CD1c-positive myeloid dendritic cell (primary cell): Measurements from ENCODE around the gene PM20D1.

Experiments used
- DNase-seq: peaks from one replicate; pipeline ENCODE4 v3.0.0-alpha.2; 2016; ENCODE audit errors: extremely low spot score

Gene PM20D1

GRCh38 chr1:205805082-205805711 lies 44.7 kb downstream of the PM20D1 start:
- peak; percentile 15 for DNase-seq

DNA sequence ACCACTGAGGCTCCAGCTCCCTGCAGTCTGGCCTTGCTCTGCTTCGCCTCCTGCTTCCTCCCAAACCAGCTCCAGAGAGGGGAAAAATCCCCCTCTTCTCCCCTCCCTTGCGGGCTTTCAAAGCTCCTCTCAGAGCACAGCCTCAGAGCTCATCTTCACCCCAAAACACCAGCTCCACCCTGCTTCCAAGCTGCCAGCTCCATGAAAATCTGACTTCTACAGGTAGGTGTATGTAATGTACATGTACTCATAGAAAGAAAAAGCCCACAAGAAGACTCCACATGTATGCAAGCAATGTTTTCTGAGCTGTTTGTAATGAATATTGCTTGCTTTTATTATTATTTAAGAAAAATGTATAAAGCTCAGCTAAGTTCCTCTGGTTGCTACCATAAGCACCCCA lies 45.3 kb downstream of the PM20D1 start:
- no peak for DNase-seq

DNA sequence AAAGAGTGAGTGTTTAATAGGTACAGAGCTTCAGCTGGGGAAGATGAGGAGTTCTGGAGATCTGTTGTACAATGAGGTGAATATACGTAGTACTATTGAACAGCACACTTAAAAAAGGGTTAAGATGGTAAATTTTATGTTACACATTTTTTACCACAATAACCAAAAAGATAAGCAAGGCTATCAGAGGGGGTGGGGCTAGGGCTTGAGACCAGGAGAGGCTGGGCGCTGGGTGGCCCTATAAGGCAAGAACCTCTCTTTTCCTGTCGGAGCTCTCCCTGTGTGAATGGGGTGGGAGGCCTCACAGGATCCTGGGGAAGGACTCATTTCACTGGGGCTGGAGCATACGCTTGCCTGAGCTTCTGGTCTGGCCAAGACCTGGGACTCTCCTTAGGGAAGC lies 45.9 kb downstream of the PM20D1 start:
- no peak for DNase-seq

DNA sequence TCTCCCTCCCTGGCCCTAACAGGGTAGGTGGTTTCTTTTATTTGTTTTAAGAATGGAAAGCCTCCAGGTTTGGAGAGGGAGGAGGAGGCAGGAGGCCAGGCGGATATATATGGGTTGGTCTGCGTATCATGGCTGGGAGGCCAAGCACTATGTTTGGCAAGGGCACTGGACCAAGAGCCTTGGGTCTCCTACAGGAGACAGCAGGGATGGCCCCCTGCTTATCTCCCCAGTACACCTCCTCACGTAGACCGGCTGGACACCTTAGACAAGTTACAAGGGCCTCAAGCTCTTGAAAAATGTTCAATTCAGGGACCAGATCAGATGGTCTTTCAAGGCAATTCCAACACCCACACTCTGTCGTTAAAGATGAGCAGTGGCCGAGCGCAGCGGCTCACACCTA lies 47.9 kb downstream of the PM20D1 start:
- no peak for DNase-seq

- no peak for DNase-seq
These were observed 48.8 kb downstream of the PM20D1 start for GRCh38 chr1:205800981-205801703.

DNA sequence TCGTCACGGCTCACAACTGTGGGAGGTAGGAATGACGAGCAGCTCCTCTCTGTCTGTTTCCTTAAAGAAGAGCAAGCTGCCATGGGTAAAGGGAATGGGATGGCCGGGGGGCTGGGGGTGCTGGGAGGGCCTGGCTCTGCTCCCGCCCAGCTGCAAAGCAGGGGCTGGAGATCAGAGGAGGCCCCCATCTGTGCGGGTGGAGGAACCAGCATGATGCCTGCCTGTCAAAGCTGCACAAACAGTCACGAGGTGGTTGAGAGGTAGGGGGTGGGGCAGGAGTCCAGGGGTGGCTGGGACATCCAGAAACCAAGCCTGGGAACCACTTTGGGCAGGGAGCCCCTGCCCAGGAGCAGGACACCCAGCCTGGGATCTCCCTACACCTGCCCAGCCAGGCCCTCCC lies 49.5 kb downstream of the PM20D1 start:
- no peak for DNase-seq

DNA sequence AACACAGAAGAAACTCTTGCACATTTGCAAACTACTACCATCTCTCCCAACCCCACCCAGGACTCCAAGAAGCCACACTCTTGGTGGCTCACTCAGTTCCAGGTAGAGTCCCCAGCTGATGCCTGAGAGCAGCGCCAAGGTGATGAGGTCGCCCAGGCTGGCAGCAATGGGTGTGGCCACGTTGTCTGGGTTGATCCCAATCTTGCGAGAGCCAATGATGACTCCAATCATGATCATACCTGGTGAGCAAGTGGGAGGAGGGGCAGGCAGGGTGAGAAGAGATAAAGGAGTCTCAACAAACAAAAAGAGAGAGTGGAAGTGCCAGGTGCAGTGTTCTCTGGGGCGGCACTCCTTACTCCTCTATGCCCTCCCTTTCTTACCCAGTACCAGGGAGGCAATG lies 51.4 kb downstream of the PM20D1 start:
- no peak for DNase-seq

DNA sequence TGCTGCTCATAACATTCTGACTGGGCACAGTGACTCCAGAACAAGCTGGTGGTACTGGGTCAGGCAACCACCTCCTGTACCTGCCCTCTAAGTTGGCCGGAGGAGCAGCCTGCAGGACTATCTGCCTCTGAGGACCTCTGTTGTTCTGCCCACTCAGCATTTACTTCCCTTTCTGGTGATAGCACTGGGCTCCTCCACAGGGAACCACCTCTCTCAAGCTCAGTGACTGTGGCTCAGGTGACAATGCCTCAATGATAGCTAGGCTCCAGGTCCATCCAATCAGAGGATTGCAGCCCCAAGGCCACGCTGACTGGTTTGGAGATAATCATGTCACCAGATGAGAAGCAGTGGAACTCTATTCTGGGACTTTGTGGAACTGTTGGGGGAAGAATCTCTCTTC lies 52.8 kb downstream of the PM20D1 start:
- no peak for DNase-seq

DNA sequence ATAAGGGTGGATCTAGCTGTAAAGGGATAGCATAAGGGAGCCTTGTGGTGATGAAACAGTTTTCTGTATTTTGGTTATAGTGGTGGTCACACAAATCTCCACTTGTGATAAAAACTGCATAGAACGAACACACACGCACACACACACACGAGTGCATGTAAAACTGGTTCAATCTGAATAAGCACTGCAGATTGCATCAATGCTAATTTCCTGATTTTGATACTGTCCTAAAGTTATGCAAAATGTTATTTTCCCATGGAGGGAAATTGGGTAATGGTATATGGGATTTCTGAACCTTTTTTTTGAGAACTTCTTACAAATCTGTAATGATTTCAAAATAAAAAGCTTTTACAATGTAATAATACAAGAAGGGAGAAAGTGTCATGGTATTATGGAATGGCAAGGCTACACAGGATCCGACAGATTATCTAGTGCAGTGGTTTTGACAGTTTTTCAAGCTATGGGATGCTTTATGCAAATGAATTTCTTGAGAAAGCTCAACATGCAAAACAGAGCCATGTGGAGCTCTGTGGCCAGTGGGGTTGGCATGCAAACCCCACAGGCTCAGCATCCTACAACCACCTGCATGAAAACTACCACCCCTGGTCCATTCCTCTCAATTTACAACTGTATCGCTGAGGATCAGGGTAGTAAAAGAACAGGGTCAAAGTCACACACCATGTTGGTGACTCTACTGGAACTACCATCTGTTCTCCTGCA lies 55.8 kb downstream of the PM20D1 start:
- peak; percentile 21 for DNase-seq

DNA sequence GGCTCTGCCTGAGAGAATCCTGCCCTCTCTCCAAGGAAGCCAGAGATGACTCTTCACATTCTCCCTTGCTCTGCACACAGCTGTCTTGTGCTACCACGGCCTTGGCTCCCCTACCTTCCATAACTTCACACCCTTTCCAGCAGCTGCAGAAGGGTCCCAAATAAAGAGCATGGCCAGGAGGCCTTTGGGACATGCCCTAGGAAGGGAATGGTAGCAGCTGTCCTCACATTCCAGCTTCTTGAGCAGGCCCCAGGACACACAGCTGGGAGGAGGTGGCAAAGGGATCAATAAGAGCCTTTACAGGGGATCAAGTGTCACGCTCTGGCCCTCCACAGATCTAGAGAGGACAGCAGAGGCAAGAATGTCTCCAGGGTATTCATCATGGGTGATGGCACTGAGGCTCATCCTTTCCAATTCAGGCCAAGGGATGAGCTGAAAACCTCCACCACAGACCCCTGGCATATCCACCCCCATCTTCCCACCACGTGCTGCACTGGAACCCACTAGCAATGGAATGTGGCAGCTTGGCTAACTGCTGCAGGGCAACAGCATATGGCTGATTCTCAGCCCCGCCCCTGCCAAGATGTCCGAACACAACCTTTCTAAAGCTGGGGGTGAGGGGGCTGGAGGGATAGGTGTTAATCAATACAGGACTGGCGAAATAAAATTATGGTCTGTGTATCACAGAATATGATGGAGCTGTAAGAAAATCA lies 56.8 kb downstream of the PM20D1 start:
- DNase-seq: no peak

DNA sequence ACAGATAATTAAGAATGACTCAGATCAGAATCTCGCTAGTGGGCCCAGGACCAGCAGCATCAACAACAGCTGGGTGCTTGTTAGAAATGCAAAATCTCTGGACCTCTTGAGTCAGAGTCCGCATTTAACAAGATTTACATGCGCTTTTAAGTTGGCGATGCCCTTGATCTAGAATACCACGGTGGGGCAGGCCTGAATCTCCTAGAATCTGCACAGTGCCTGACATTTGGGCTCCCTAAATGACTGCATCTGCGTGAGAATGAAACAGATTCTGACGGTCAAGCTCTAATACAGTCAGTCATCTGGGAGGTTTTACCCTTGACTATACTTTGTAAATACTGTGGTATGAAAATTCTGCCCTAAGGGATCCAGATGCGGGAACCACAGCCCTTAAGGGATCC lies 57.5 kb downstream of the PM20D1 start:
- DNase-seq: no peak

DNA sequence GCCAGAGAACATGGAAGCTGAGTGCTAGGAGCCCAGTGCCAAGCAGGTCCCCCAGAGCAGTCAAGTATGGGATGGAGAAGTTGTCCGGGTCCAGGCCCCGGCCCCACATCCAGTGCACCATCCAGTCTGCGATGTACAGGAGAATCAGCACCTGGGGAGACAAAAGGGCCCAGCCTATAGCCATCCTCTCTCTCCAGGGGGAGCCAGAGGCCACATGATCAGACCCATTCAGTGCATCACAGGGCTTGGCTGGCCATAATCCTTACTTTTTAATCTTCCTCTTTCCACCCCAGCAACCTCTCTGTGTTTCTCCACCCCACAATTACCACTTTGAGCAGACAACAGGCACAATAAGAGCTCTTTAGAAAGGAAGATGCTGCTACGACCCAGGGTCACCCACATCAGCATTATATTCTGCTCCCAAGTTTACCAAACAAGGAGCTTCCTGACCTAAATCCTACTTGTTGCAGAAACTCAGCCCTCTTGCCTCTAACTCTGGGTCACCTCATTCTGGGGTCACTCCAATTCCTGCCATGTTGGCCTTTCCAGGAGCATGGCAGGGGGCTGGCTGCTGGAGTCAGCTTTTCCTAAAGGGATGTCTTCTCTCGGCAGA lies 58.3 kb downstream of the PM20D1 start:
- DNase-seq: peak; percentile 64

- DNase-seq: no peak
These were observed 62.5 kb downstream of the PM20D1 start for GRCh38 chr1:205787287-205787916.

DNA sequence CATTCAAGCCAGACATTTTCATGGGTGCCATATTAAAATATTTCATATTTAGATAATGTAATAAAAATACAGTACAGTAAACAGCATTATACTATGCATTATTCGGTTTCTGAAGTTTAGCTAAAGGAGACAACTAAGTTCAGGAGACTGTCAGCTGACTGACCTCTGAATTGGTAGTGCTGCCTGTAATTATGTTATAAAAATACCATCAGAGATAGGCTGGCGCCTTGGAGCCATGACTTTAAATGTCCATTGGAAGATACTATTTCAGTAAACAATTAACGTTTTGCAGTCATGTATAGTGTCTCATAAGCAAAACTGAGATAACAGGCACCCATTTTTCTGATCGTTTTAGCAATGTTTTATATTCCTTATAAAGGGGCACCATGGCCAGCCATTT lies 63.3 kb downstream of the PM20D1 start:
- DNase-seq: no peak

- no peak for DNase-seq
These were observed 64.5 kb downstream of the PM20D1 start for GRCh38 chr1:205785446-205785845.

DNA sequence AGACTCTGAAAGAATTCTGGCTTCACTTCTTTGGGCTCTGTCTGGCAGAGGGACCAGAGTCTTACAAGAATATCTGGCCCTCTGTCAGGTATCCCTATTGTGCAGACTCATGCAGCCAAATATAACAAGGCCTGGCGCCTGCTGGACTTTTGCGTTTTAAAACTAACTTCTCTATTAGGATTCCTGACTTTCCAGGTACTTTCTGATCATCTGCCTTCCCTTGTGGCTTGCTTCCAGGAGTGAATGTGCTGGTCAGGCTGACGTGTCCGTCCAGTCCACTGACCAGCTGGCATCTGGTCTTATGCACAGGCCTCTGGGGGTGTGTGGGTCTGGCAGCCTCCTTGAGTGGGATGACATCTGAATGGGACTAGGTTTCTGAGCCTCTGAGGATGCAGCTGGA lies 66.0 kb downstream of the PM20D1 start:
- no peak for DNase-seq

GRCh38 chr1:205783433-205783795 lies 66.5 kb downstream of the PM20D1 start:
- DNase-seq: no peak

- DNase-seq: no peak
These were observed 67.1 kb downstream of the PM20D1 start for GRCh38 chr1:205782627-205783432.

- DNase-seq: no peak
These were observed 69.6 kb downstream of the PM20D1 start for GRCh38 chr1:205780335-205780734.
